HG03280 (cell line): Measurements from ENCODE around the gene PERP.
A peak's percentile ranks its signal among the peaks of the same experiment; 100 is the strongest.
"Not testable (repeated sequence)": the region's sequence is repeated elsewhere in the genome, so short reads cannot be mapped to it uniquely, and the experiment has no call there.

Experiments
- ATAC-seq: cut with Tn5 transposase; IDR thresholded peaks from one replicate; pipeline ENCODE4 v1.9.1; 2021; ENCODE audit warnings: mild to moderate bottlenecking, moderate library complexity; ENCODE audit not compliant: unreplicated experiment

The PERP gene

GRCh38 chr6:138107078-138107751 is at the start of gene PERP:
PERP (minus strand) TSS chr6:138107419; CDS start chr6:138107340, 79 bp downstream.
- peak; percentile 62 for ATAC-seq

GRCh38 chr6:138155443-138155842 is 48.2 kb upstream of the PERP start:
- no peak for ATAC-seq

- ATAC-seq: no peak
Measured at GRCh38 chr6:138146544-138146943, 39.3 kb upstream of the PERP start.

- peak; percentile 92 for ATAC-seq
Measured at GRCh38 chr6:138145402-138145801, 38.2 kb upstream of the PERP start.

GRCh38 chr6:138142806-138143205 is 35.6 kb upstream of the PERP start:
- ATAC-seq: no peak

- ATAC-seq: no peak
Measured at GRCh38 chr6:138129190-138129589, 22.0 kb upstream of the PERP start.

- no peak for ATAC-seq
Measured at GRCh38 chr6:138128096-138128495, 20.9 kb upstream of the PERP start.

- ATAC-seq: no peak
Measured at GRCh38 chr6:138124096-138124495, 16.9 kb upstream of the PERP start.

- no peak for ATAC-seq
Measured at GRCh38 chr6:138119976-138120375, 12.8 kb upstream of the PERP start.

- not testable (repeated sequence) for ATAC-seq
Measured at GRCh38 chr6:138119229-138119628, 12.0 kb upstream of the PERP start.

- no peak for ATAC-seq
Measured at GRCh38 chr6:138117376-138117914, 10.2 kb upstream of the PERP start.

- no peak for ATAC-seq
Measured at GRCh38 chr6:138116661-138116999, 9.4 kb upstream of the PERP start.

GRCh38 chr6:138115877-138116660 is 8.8 kb upstream of the PERP start:
- peak; percentile 82 for ATAC-seq

GRCh38 chr6:138115201-138115600 is 8.0 kb upstream of the PERP start:
- no peak for ATAC-seq

- no peak for ATAC-seq
Measured at GRCh38 chr6:138113588-138114210, 6.5 kb upstream of the PERP start.

- no peak for ATAC-seq
Measured at GRCh38 chr6:138110229-138110628, 3.0 kb upstream of the PERP start.

- peak; percentile 41 for ATAC-seq
Measured at GRCh38 chr6:138109042-138109997, 2.1 kb upstream of the PERP start.

GRCh38 chr6:138107752-138108592 is 753 bp upstream of the PERP start:
- peak; percentile 17 for ATAC-seq

- ATAC-seq: no peak
Measured at GRCh38 chr6:138106665-138107077, 548 bp downstream of the PERP start.
